ENCODE data around the gene DCX.

Gene DCX

DNA sequence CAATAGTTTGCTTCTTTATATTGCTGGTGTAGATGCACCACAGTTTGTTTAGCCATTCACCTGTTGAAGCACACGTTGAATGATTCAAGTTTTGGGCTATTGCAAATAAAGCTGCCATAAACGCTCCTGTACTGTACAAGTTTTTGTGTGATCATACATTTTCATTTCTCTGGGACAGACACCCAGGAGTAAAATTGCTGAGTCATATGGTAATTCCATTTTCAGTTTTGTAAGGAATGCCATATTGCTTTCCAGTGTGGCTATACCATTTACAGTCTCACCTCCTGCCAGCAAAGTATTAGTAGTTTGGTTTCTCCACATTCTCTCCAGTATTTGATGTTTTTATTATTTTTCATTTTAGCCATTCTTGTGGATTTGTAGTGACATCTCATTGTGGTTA lies 109.7 kb downstream of the DCX start:
- DNase-seq, result no peak

GRCh38 chrX:111288841-111289240 lies 123.2 kb downstream of the DCX start:
- no peak for DNase-seq

- no peak for DNase-seq
These were observed 127.2 kb downstream of the DCX start for GRCh38 chrX:111284631-111285293.

DNA sequence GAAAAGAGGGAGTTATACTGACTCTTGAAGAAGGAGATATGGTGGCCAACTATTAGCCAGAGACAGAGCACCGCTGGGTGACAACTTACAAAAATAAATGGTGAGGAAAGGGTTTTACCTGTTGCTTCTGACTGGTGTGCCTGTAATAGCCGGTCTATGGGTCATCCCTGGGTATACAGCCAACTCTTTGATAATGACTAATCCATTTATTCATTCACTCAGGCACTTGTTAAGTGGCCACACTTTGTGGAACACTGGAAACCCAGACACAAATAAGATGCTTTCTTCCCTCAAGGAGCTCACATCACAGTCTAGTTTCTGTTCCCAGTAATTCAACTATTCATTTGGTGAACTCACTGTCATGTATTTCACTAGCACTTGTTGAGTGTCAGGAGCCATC lies 128.5 kb downstream of the DCX start:
- DNase-seq, result no peak

DNA sequence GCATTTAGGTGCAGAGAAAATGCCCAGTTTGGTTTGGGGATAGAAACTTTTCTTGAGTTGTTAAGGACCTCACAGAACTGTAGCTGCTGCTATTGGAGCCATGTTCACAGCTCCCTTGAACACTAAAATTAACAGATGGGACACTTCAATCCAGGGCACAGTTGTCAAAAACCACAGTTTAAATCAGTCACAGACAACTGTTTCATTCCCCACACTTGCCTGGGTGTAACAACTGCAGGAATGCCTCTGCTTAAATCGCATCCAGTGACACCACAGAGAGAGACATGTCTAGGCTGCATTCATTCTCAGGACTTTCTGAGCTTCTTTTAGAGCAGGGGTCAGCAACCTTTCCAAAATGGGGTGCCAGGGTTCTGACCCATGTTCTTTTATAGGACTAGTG lies 129.0 kb downstream of the DCX start:
- no peak for DNase-seq

- DNase-seq, result no peak
These were observed 129.9 kb downstream of the DCX start for GRCh38 chrX:111282139-111282538.

DNA sequence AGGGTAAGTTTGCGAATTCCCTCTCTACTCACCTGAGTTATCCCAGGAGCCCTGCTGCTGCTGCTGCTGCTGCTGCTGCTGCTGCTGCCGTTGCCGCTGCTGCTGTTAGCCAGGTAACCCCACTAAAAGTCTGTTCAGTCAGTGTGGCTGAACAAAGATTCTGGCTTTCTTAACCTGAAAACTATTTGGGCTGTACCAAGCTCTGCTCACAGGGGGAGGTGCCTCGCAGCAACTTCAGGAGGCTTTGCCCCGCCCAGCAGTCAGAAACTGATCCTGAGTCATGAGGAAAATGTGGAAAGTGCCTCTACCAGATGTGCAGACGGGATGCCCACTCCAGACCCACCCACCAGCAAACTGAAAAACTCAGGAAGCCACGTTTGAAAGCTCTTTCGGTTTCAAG lies 141.7 kb downstream of the DCX start, which contains the start of gene CAPN6:
Gene CAPN6, minus strand, starts transcription at position 145 of the 400 bp plus-strand sequence. CDS start 6,547 bp downstream, outside the sequence.
- no peak for DNase-seq

GRCh38 chrX:111268506-111268905 lies 143.5 kb downstream of the DCX start:
- DNase-seq, result no peak

DNA sequence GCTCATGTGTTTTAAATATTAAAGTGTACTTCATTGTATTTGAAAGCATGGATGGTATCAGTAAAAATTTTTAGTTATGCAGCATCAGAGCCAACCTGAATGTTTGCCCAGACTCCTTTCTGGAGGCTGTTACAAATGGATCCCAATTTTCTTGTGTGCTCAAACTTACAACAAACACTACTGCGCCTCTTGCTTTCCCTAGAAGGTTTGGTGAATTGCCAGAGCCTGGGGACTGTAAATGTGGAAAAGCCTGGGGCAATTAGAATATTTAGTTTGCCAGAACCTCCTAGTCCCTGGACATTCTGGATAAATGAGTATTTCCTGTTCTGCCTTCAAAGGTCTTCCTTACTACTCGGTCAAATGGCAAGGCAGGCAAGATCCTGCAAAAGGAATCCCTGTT lies 146.5 kb downstream of the DCX start:
- DNase-seq, result no peak

- DNase-seq, result no peak
These were observed 147.6 kb downstream of the DCX start for GRCh38 chrX:111264385-111264784.

DNA sequence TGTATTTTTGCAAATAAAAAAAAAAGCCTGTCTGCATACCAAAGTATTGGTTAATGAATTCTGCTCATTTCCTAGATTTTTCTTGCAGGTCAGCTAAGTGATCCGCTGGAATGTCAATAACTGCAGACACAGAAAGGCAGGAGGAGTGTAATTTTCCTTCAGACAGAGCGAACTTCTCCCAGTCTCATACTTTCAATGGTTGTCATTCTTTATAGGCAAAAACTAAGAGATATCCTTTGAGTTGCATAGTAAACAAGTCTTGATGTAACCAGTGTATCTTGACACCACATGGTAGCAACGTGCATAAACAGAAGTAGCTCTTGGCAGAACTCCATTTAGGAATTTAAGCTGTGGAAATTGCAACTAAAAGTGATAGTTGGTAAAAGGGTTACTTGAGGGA lies 149.9 kb downstream of the DCX start:
- DNase-seq, result no peak

GRCh38 chrX:111260451-111260850 lies 151.5 kb downstream of the DCX start:
- no peak for DNase-seq

DNA sequence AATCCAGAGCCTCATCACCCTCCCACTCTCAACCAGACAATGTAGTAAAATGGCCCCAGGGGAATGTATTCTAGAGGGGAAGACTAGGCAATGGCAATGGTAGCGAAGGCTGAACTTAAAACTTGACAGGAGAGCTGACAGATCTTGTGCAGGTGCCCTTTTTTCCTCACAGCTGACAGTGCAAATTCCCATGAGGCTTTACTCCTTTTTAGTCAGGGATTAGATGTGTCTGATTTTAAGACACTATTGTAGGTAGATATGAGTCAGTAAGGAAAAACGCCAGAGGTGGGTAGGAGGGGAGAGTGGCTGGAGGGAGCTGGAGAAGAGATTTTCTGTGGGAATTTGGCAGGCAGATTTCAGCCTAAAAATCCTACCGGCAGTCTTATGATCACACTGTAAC lies 152.4 kb downstream of the DCX start:
- DNase-seq, result no peak

- no peak for DNase-seq
These were observed 154.3 kb downstream of the DCX start for GRCh38 chrX:111257733-111258132.

GRCh38 chrX:111254896-111255693 lies 156.9 kb downstream of the DCX start:
- no peak for DNase-seq

GRCh38 chrX:111244235-111244750 lies 167.7 kb downstream of the DCX start:
- no peak for DNase-seq

Data from stimulated activated naive CD4-positive, alpha-beta T cell treated with Interleukin-2 at 50 U/mL for 16 hours (primary cell).